HG02970 (cell line): ENCODE data around the gene FRG2C.
"Not testable (repeated sequence)": the region's sequence is repeated elsewhere in the genome, so short reads cannot be mapped to it uniquely, and the experiment has no call there.

Experiments
- ATAC-seq: cut with Tn5 transposase; IDR thresholded peaks from one replicate; pipeline ENCODE4 v1.9.1; 2021; ENCODE audit warnings: mild to moderate bottlenecking, moderate library complexity, moderate number of reproducible peaks; ENCODE audit not compliant: unreplicated experiment, low FRiP score

The FRG2C gene

DNA sequence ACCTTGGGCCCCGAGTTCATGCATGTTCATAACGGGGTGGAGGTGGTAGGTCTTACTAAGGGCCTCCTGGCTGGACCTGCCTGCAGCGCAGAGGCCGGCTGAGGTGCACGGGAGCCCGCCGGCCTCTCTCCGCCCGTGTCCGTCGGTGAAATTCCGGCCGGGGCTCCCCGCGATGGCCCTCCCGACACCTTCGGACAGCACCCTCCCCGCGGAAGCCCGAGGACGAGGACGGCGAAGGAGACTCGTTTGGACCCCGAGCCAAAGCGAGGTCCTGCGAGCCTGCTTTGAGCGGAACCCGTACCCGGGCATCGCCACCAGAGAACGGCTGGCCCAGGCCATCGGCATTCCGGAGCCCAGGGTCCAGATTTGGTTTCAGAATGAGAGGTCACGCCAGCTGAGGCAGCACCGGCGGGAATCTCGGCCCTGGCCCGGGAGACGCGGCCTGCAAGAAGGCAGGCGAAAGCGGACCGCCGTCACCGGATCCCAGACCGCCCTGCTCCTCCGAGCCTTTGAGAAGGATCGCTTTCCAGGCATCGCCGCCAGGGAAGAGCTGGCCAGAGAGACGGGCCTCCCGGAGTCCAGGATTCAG is 4.7 kb downstream of the FRG2C start:
- ATAC-seq = not testable (repeated sequence)

DNA sequence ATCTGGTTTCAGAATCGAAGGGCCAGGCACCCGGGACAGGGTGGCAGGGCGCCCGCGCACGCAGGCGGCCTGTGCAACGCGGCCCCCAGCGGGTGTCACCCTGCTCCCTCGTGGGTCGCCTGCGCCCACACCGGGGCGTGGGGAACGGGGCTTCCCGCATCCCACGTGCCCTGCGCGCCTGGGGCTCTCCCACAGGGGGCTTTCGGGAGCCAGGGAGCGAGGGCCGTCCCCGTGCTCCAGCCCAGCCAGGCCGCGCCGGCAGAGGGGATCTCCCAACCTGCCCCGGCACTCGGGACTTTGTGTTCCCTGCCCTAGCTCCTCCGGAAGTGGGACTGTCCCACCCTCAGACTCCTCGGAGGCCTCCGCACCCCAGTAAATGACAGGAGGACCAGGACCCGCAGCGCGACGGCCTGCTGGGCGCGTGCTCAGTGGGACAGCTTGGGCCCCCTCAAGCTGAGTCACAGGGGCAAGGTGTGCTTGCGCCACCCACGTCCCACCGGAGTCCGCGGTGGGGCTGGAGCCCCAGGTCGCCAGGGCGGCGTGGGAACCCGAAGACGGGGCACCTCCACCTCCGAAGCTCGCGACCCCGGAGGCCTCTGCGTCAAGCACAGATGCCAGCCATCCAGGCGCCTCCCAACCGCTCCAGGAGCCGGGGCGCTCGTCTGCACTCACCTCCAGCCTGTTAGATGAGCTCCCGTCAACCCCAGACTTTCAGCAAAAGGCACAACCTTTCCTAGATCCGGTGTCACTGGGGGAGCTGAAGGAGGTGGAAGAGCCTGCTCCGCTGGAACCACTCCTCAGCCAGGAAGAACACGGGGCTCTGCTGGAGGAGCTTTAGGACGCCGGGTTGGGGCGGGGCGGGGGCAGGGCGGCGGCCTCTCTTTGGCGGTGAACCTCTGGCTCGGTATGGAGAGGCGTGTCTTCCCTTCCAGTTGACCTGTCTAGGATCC is 5.5 kb downstream of the FRG2C start:
- not testable (repeated sequence) for ATAC-seq

DNA sequence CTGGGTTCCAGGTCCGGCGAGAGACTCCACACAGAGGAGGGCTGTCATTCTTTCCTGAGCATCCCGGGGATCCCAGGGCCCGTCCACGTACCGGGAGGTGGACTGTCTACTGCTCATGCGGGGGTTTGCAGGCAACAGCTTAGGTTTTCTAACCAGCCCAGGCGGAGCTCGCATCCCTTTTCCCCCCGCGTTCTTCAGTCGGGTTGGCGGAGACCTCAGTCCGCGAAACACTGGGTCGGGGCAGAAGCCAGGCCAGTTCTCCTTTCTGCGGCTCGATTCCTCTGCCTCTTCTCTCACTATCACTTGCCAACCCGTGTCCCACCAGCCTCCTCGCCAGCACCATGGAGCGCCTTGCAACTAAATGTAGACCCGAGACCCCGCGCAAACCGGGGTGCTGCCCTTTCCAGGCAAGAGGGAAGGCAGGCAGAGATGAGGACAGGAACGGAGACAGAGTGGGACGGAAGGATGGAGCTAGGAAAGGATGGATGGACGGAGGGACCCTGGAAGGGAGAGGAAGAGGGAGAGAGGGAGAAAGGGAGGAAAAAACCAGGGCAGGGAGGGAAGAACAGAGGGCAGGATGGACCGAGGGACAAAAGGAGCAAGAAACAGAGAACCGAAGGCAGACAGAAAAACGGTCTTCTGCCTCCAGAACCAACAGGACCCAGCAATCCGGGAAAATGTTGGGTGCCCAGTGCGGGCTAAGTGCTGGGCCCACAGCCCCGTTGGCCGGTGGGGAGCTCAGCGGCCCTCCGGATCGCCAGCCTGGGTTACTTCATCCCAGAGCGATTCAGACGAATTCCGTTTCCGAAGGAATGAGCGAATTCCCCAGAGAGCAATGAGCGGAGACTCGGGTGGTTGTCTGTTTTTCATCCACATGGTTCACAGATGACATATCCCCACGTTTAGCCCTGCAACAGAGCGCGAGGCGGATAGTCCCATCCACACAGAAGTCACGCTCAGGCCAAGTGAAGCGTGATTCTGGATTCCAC is 6.5 kb downstream of the FRG2C start:
- not testable (repeated sequence) for ATAC-seq

DNA sequence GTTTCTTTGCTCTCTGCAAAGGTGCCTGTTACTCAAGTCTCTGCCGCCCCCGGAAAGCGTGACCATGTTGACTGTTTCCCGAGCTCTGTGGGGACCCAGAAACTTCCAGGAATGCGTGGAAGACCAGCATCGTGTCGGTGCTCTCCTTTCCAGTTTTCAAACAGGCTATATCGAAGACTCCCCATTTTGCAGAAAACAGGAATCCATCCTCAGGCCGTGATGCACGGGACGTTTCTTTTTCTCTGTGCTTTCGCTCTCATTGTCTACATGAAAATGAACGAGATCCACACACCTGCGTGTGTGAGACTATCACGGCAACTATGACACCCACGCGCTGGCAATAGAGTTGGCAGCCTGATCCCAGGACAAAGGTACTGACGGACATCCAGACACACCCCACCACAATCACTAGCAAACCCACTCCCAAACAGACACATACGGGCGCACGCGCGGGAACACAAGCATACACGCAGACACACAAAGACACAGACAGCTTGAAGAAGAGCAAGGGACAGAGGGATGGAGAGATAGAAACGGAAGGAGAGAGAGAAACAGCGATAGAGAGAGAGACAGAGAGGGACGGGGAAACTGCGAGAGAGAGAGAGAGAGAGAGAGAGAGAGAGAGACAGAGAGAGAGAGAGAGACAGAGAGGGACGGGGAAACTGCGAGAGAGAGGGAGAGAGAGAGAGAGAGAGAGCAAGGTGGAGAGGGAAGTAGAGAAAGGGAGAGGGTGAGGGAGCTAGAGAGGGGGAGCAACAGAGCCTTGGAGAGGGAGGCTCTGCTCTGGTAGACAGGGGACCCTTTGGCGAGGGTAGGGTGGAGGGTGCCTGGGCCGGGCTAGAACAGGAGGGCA is 7.4 kb downstream of the FRG2C start:
- not testable (repeated sequence) for ATAC-seq

DNA sequence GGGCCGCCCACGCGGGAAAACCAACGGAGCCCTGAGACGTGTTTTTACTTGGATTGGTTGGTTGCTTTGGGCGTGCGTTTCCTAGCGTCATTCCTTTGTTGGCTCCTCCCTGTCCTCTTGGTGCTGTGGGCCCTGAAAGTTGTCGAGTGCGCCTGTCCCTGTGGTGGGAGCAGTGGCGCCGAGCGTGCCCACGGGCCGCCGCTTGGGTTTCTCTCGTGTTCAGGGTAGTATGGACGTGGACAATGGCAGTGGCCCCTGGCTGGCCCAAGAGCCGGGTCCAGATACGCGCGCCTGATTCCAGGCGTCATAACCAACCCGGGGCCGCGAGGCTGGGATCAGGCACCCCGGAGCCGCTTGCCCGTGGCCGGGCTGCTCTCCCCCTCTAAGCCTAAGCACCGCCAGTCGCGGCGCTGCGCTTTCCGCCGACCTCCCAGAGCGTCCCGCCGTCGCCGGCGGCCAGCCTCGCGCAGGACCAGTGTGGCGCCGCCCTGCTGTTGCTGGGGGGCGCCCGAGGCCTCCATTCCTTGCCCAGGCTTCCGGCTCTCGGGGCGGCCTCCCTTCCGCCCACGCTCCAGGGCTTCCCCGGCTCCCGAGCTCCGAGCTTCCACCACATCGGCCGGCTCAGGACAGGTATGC is 8.1 kb downstream of the FRG2C start:
- ATAC-seq = not testable (repeated sequence)

DNA sequence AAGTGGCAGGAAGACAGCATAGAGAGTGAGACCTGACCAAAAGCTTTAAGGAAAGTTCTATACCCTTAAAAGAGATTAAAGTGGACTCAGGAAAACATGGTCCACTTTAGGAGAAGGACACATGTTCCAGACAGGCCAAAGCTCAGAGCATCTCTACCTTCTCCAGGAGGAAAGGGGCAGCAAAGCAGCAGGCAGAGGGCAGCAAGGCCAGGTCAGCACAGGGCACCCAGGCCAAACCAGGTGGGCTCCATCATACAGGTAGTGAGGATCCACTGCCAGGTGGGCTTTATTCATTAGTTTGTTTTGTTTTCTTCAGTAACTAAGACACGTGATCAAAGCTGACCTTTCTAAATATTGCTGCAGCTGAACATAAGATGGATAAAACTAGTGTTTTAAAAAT is 19.8 kb downstream of the FRG2C start:
- not testable (repeated sequence) for ATAC-seq

DNA sequence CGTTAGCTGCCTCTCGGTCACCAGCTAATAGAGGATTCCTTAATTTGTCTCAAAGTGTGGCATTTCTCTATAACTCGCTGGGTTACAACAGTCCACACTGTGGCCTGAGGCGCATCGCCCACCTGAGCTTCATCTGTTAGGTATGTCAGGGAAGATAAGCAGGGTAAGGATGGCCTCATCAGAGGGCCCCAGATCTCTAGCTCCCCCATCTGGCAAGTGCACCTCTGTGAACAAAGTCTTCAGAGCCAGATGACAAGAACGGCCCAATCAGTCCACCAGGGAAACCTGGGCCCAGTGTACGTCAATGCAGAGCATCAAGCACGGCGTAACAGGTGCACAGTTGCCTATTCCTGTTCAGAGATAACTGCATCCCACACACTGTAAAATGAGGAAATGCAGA is 23.2 kb downstream of the FRG2C start:
- no peak for ATAC-seq

DNA sequence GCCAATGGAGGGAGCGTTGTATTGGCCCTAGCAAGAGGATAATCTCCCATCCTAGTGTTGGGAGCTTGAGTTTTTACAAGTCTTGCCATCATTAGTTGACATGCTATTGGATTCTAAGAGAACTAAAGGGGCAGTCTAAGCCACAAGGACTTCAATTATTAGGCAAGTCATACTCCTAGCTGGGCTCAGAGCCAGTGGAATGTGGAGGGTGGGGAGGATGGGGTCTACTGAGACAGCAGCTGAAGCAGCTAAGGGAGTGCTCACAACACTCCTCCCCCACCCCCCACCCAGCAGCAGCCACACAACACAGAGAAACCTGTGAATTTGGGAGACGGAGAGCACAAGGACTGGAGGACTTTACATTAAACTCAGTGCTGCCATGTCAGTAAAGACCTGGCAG is 27.9 kb downstream of the FRG2C start:
- no peak for ATAC-seq
